Transverse colon (tissue), 4 donors: Measurements from ENCODE around the gene HID1. TPM values are rescaled to one million over a fixed set of nuclear protein-coding genes. Genes with fewer than 3 reads are reported as not detected.

ENCODE experiments used
- DNase-seq: peaks from one replicate; pipeline ENCODE4 v3.0.0-alpha.2; 2019
- H3K27ac ChIP-seq, 4 donors: fragments of 200-600 bp; sonication (generic); 2 replicates each; pipeline ENCODE4 v1.5.1; 2016 to 2018; ENCODE audit warnings: inconsistent platforms in 4 of 4
- H3K27me3 ChIP-seq: fragments of 200-600 bp; sonication (generic); 2 replicates; pipeline ENCODE4 v1.5.1; 2017; ENCODE audit warnings: inconsistent platforms
- H3K36me3 ChIP-seq, 4 donors: fragments of 200-600 bp; sonication (generic); 2 replicates each; pipeline ENCODE4 v1.5.1; 2017 to 2019; ENCODE audit warnings: inconsistent platforms in 4 of 4
- H3K4me1 ChIP-seq, 4 donors: fragments of 200-600 bp; sonication (generic); 2 replicates each; pipeline ENCODE4 v1.5.1; 2017 to 2020; ENCODE audit warnings: inconsistent platforms in 4 of 4
- H3K4me3 ChIP-seq, 4 donors: fragments of 200-600 bp; sonication (generic); 1 replicate in 1 of 4; 2 replicates in 3 of 4; pipeline versions ENCODE4 v1.5.1 to v1.6.1; 2017 to 2019; ENCODE audit warnings: inconsistent platforms in 4 of 4
- H3K9me3 ChIP-seq, 2 donors: fragments of 200-600 bp; sonication (generic); 2 replicates each; pipeline ENCODE4 v1.5.1; 2017 to 2019; ENCODE audit warnings: inconsistent platforms in 2 of 2
- CTCF ChIP-seq, 5 experiments: fragments of 200-600 bp in 3 of 5; fragments of 450-650 bp in 2 of 5; sonication (generic) in 3 of 5; IDR thresholded peaks; 1 replicate in 2 of 5; 2 replicates in 3 of 5; pipeline ENCODE4 v1.5.1; 2016 to 2017; ENCODE audit warnings: antibody characterized with exemption in 5 of 5, inconsistent platforms in 3 of 5, mild to moderate bottlenecking in 2 of 5, moderate library complexity in 1 of 5
- EP300 ChIP-seq: sonication (generic); formaldehyde crosslinking; IDR thresholded peaks from one replicate; pipeline ENCODE4 v1.6.1; 2017; ENCODE audit warnings: antibody characterized with exemption, low read depth
- POLR2A ChIP-seq: fragments of 450-650 bp; IDR thresholded peaks from one replicate; pipeline ENCODE4 v1.6.1; 2016; ENCODE audit warnings: antibody characterized with exemption, mild to moderate bottlenecking, moderate library complexity
- POLR2AphosphoS5 ChIP-seq, 3 donors: sonication (generic); formaldehyde crosslinking; IDR thresholded peaks; one replicate each; pipeline ENCODE4 v1.6.1; 2016; ENCODE audit warnings: antibody characterized with exemption in 3 of 3
- WGBS, 2 donors: methylation state at CpG; one replicate each; pipeline ENCODE4 v1.1.5; 2018; ENCODE audit warnings: low coverage in 1 of 2; 5-methylcytosine and 5-hydroxymethylcytosine counted together
- in situ Hi-C, 4 donors: fragments of 200-750 bp; cut with MboI; loops; one replicate each; pipeline versions ENCODE4 v1.15.0 to v1.15.1; 2017; ENCODE audit warnings: low sequenced_read_pairs in 3 of 4, low pct_ligation_motif_present in 1 of 4, low pct_unique_long_range_greater_than_20kb in 1 of 4
- intact Hi-C: fragments of 100-400 bp; cut with DNase I; formaldehyde crosslinking; loops from one replicate; pipeline ENCODE4 v1.15.1; 2023; ENCODE audit warnings: low total_unique reads
- total RNA-seq, 4 donors: library from RNA; depleted of rRNA; stranded (reverse); fragments of >200 nt; gene quantifications; one replicate each; pipeline ENCODE4 v1.1.0, GENCODE V29; 2016

HID1 gene
- total RNA-seq, 4 donors from 2014 or later, result 30.2 to 221 (median 50.7) TPM

- no peaks in the 10 kb centered on the region for H3K36me3 ChIP-seq
- WGBS, 2 donors, result 64% methylated on average over 6 of the region's 6 CpGs; no CpG with 5 or more reads in 1 of the 2 donors
These were observed 51.9 kb downstream of the HID1 start for GRCh38 chr17:74920642-74921025.

GRCh38 chr17:74920306-74920620 is 52.3 kb downstream of the HID1 start:
- Histone ChIP-seq H3K27me3 (peaks cover 70% of the 10 kb centered on the region), H3K4me1 (peaks cover 10 to 24% (median 15%) of the 10 kb centered on the region in 4 donors), H3K9me3 (no peaks in the 10 kb centered on the region), H3K36me3 (no peaks in the 10 kb centered on the region), H3K4me3 (no peak overlapping the region), H3K27ac (no peak overlapping the region)
- DNase-seq, result no peak
- WGBS, 2 donors, result 90% methylated on average over 18 of the region's 27 CpGs; no CpG with 5 or more reads in 1 of the 2 donors
- TF ChIP-seq CTCF (IDR thresholded peaks at IDR 0.05) (no peak), EP300 (no peak), POLR2A (no peak), POLR2AphosphoS5 (IDR thresholded peaks at IDR 0.05) (no peak)
- intact Hi-C loops (no loop called here), in situ Hi-C loops (no loop called here)

More at GRCh38 chr17:74920642-74921025, 51.9 kb downstream of the HID1 start:
- H3K27me3 ChIP-seq, result peaks cover 71% of the 10 kb centered on the region
- TF ChIP-seq CTCF (IDR thresholded peaks at IDR 0.05) (no peak), POLR2AphosphoS5 (IDR thresholded peaks at IDR 0.05) (no peak), POLR2A (no peak), EP300 (no peak)
- in situ Hi-C loops, result no loop called here
- DNase-seq, result no peak
- peaks cover 10 to 24% (median 15%) of the 10 kb centered on the region in 4 donors for H3K4me1 ChIP-seq
- intact Hi-C loops, result no loop called here
- H3K27ac ChIP-seq, result no peak overlapping the region
- no peak overlapping the region for H3K4me3 ChIP-seq
- H3K9me3 ChIP-seq, result no peaks in the 10 kb centered on the region

- Histone ChIP-seq H3K36me3 (no peaks in the 10 kb centered on the region), H3K27me3 (peaks cover 64% of the 10 kb centered on the region), H3K9me3 (no peaks in the 10 kb centered on the region), H3K4me3 (no peak overlapping the region), H3K27ac (no peak overlapping the region), H3K4me1 (peaks cover 9 to 20% (median 15%) of the 10 kb centered on the region in 4 donors)
- in situ Hi-C loops (no loop called here), intact Hi-C loops (no loop called here)
- TF ChIP-seq CTCF (IDR thresholded peaks at IDR 0.05), result no peak
- no peak for TF ChIP-seq POLR2A
- TF ChIP-seq POLR2AphosphoS5 (IDR thresholded peaks at IDR 0.05), result no peak
- no peak for TF ChIP-seq EP300
- DNase-seq, result no peak
- WGBS, 2 donors, result 73% methylated on average over 44 of the region's 67 CpGs; no CpG with 5 or more reads in 1 of the 2 donors
These were observed 52.9 kb downstream of the HID1 start for GRCh38 chr17:74919440-74920305.

- Histone ChIP-seq H3K4me1 (peaks cover 7 to 13% (median 11%) of the 10 kb centered on the region in 4 donors), H3K9me3 (no peaks in the 10 kb centered on the region), H3K27me3 (peaks cover 57% of the 10 kb centered on the region), H3K36me3 (no peaks in the 10 kb centered on the region), H3K4me3 (no peak overlapping the region), H3K27ac (no peak overlapping the region)
- in situ Hi-C loops, result no loop called here
- TF ChIP-seq POLR2AphosphoS5 (IDR thresholded peaks at IDR 0.05), result no peak
- no peak for TF ChIP-seq EP300
- no peak for TF ChIP-seq POLR2A
- TF ChIP-seq CTCF (IDR thresholded peaks at IDR 0.05), result no peak
- 92% methylated on average over 5 of the region's 5 CpGs; no CpG with 5 or more reads in 1 of the 2 donors for WGBS, 2 donors
- DNase-seq, result no peak
- intact Hi-C loops, result no loop called here
These were observed 53.7 kb downstream of the HID1 start for GRCh38 chr17:74918906-74919305.
